Activated CD8-positive, alpha-beta T cell treated with anti-CD3 and anti-CD28 coated beads, Interleukin-2, amount 10 ng/mL, durations not matched to agents 7 days and 5 days (primary cell): ENCODE results near the gene E2F8. TPM values are rescaled to one million over a fixed set of nuclear protein-coding genes. Genes with fewer than 3 reads are reported as not detected.

ENCODE experiments used
- ATAC-seq: fragments of 150-1000 bp; cut with Tn5 transposase; one replicate; pipeline ENCODE4 v1.10.0; 2021; ENCODE audit warnings: moderate library complexity
- CTCF ChIA-PET: fragments of 350-600 bp; sonication (Branson Sonifier 250); formaldehyde crosslinking; loops from one replicate; lab custom pipeline; 2021; ENCODE audit warnings: antibody characterized with exemption; lab: Charles Lee
- POLR2A ChIA-PET: fragments of 350-600 bp; sonication (Branson Sonifier 250); formaldehyde crosslinking; loops from one replicate; lab custom pipeline; 2021; ENCODE audit warnings: antibody characterized with exemption; lab: Charles Lee
- DNase-seq: peaks from one replicate; pipeline ENCODE4 v3.0.0-alpha.2; 2020
- H3K27ac Mint-ChIP-seq: one replicate; pipeline ENCODE4 v1.8.0; 2021; ENCODE audit warnings: mild to moderate bottlenecking, mixed read lengths
- H3K27me3 Mint-ChIP-seq: one replicate; pipeline ENCODE4 v1.8.0; 2021; ENCODE audit warnings: low read depth, mixed read lengths
- H3K36me3 Mint-ChIP-seq: one replicate; pipeline ENCODE4 v1.8.0; 2021; ENCODE audit warnings: low read depth, mixed read lengths
- H3K4me1 Mint-ChIP-seq: one replicate; pipeline ENCODE4 v1.8.0; 2021; ENCODE audit warnings: low read depth, mixed read lengths
- H3K4me3 Mint-ChIP-seq: one replicate; pipeline ENCODE4 v1.8.0; 2021; ENCODE audit warnings: mild to moderate bottlenecking, mixed read lengths
- H3K9me3 Mint-ChIP-seq: one replicate; pipeline ENCODE4 v1.8.0; 2022; ENCODE audit warnings: mixed read lengths; ENCODE audit not compliant: insufficient read depth
- total RNA-seq, 2 experiments: library from RNA; stranded (reverse); gene quantifications; one replicate each; pipeline ENCODE4 v1.2.3, GENCODE V29; 2021

E2F8 gene
- total RNA-seq, result 10 to 100 TPM; 44.4 to 46.5 TPM

GRCh38 chr11:19240420-19241259 is at the start of gene E2F8:
E2F8 (minus strand) TSS chr11:19240945; CDS start chr11:19240121, 824 bp downstream.
- ChIA-PET POLR2A (interaction anchor here (0.9 kb wide), 1 partner anchor 12 kb away, joined by 4 read pairs; no protein-coding TSS in a partner anchor), CTCF (interaction anchor here (1.1 to 1.2 kb wide), 2 partner anchors 19 to 170 kb away, joined by 3 to 4 read pairs; no protein-coding TSS in a partner anchor)
- Mint-ChIP-seq H3K4me1 (peaks cover 36% of the 10 kb centered on the region), H3K36me3 (peaks cover 46% of the 10 kb centered on the region), H3K27me3 (peaks cover 13% of the 10 kb centered on the region), H3K27ac (peak within 1 kb of the TSS; percentile 90), H3K4me3 (peak within 1 kb of the TSS; percentile 97), H3K9me3 (no peaks in the 10 kb centered on the region)
- peak; percentile 81 for ATAC-seq
- DNase-seq, result peak; percentile 95

GRCh38 chr11:19290356-19290755 is 49.6 kb upstream of the E2F8 start:
- ATAC-seq, result no peak
- H3K27me3 Mint-ChIP-seq, result peaks cover 18% of the 10 kb centered on the region

GRCh38 chr11:19288256-19288655 is 47.5 kb upstream of the E2F8 start:
- ChIA-PET CTCF (no interaction called here), POLR2A (no interaction called here)
- H3K27ac Mint-ChIP-seq, result no peak overlapping the region
- H3K27me3 Mint-ChIP-seq, result peaks cover 8% of the 10 kb centered on the region
- no peaks in the 10 kb centered on the region for H3K36me3 Mint-ChIP-seq
- peaks cover 12% of the 10 kb centered on the region for H3K4me1 Mint-ChIP-seq
- DNase-seq (no peak), ATAC-seq (no peak)
- H3K9me3 Mint-ChIP-seq, result no peaks in the 10 kb centered on the region
- no peak overlapping the region for H3K4me3 Mint-ChIP-seq

More at GRCh38 chr11:19290356-19290755, 49.6 kb upstream of the E2F8 start:
- ChIA-PET CTCF (no interaction called here), POLR2A (no interaction called here)
- Mint-ChIP-seq H3K27ac (no peak overlapping the region), H3K36me3 (no peaks in the 10 kb centered on the region), H3K4me3 (no peak overlapping the region), H3K4me1 (no peaks in the 10 kb centered on the region), H3K9me3 (no peaks in the 10 kb centered on the region)
- no peak for DNase-seq

- Mint-ChIP-seq H3K27ac (no peak overlapping the region), H3K36me3 (no peaks in the 10 kb centered on the region), H3K27me3 (peaks cover 8% of the 10 kb centered on the region), H3K4me1 (peaks cover 12% of the 10 kb centered on the region), H3K4me3 (no peak overlapping the region), H3K9me3 (no peaks in the 10 kb centered on the region)
- CTCF ChIA-PET, result no interaction called here
- POLR2A ChIA-PET, result no interaction called here
- DNase-seq, result no peak
- ATAC-seq, result no peak
These were observed 45.7 kb upstream of the E2F8 start for GRCh38 chr11:19286411-19286810.

- Mint-ChIP-seq H3K4me3 (no peak overlapping the region), H3K36me3 (no peaks in the 10 kb centered on the region), H3K27ac (no peak overlapping the region), H3K27me3 (peaks cover 6% of the 10 kb centered on the region), H3K4me1 (peaks cover 12% of the 10 kb centered on the region), H3K9me3 (no peaks in the 10 kb centered on the region)
- ATAC-seq (no peak), DNase-seq (no peak)
- CTCF ChIA-PET, result no interaction called here
- POLR2A ChIA-PET, result no interaction called here
These were observed 44.1 kb upstream of the E2F8 start for GRCh38 chr11:19284881-19285280.

GRCh38 chr11:19283991-19284390 is 43.2 kb upstream of the E2F8 start:
- H3K27me3 Mint-ChIP-seq, result peaks cover 2% of the 10 kb centered on the region
- no peak for DNase-seq
- H3K4me3 Mint-ChIP-seq, result no peak overlapping the region
- no peak for ATAC-seq
- H3K27ac Mint-ChIP-seq, result peak overlapping the region; percentile 27
- H3K4me1 Mint-ChIP-seq, result peaks cover 12% of the 10 kb centered on the region
- H3K9me3 Mint-ChIP-seq, result no peaks in the 10 kb centered on the region
- ChIA-PET POLR2A (no interaction called here), CTCF (no interaction called here)
- no peaks in the 10 kb centered on the region for H3K36me3 Mint-ChIP-seq

GRCh38 chr11:19281555-19281954 is 40.8 kb upstream of the E2F8 start:
- peaks cover 12% of the 10 kb centered on the region for H3K4me1 Mint-ChIP-seq
- ATAC-seq (no peak), DNase-seq (no peak)
- no peaks in the 10 kb centered on the region for H3K36me3 Mint-ChIP-seq
- H3K4me3 Mint-ChIP-seq, result no peak overlapping the region
- peaks cover 2% of the 10 kb centered on the region for H3K27me3 Mint-ChIP-seq
- H3K9me3 Mint-ChIP-seq, result no peaks in the 10 kb centered on the region
- H3K27ac Mint-ChIP-seq, result no peak overlapping the region
- POLR2A ChIA-PET, result no interaction called here
- CTCF ChIA-PET, result interaction anchor here (1.7 kb wide), 1 partner anchor 22 kb away, joined by 4 read pairs; no protein-coding TSS in a partner anchor

GRCh38 chr11:19281041-19281440 is 40.3 kb upstream of the E2F8 start:
- ChIA-PET CTCF (interaction anchor here (1.7 to 2.1 kb wide), 2 partner anchors 21 to 22 kb away, joined by 4 to 6 read pairs; no protein-coding TSS in a partner anchor), POLR2A (no interaction called here)
- H3K9me3 Mint-ChIP-seq, result no peaks in the 10 kb centered on the region
- peaks cover 12% of the 10 kb centered on the region for H3K4me1 Mint-ChIP-seq
- H3K36me3 Mint-ChIP-seq, result no peaks in the 10 kb centered on the region
- no peak overlapping the region for H3K27ac Mint-ChIP-seq
- no peak for ATAC-seq
- no peak for DNase-seq
- H3K27me3 Mint-ChIP-seq, result peaks cover 2% of the 10 kb centered on the region
- H3K4me3 Mint-ChIP-seq, result no peak overlapping the region

GRCh38 chr11:19279451-19279850 is 38.7 kb upstream of the E2F8 start:
- no peak for DNase-seq
- CTCF ChIA-PET, result interaction anchor here (0.7 to 2.1 kb wide), 3 partner anchors 20 to 1926 kb away, joined by 3 to 6 read pairs (median 3); no protein-coding TSS in a partner anchor
- H3K4me1 Mint-ChIP-seq, result peaks cover 12% of the 10 kb centered on the region
- ATAC-seq, result no peak
- H3K36me3 Mint-ChIP-seq, result no peaks in the 10 kb centered on the region
- no peak overlapping the region for H3K4me3 Mint-ChIP-seq
- POLR2A ChIA-PET, result no interaction called here
- peaks cover 2% of the 10 kb centered on the region for H3K27me3 Mint-ChIP-seq
- no peak overlapping the region for H3K27ac Mint-ChIP-seq
- H3K9me3 Mint-ChIP-seq, result no peaks in the 10 kb centered on the region

GRCh38 chr11:19276859-19277808 is 36.4 kb upstream of the E2F8 start:
- Mint-ChIP-seq H3K4me1 (no peaks in the 10 kb centered on the region), H3K36me3 (no peaks in the 10 kb centered on the region), H3K27ac (no peak overlapping the region), H3K27me3 (peaks cover 6% of the 10 kb centered on the region), H3K4me3 (no peak overlapping the region), H3K9me3 (no peaks in the 10 kb centered on the region)
- DNase-seq, result no peak
- ChIA-PET CTCF (interaction anchor here (1.2 kb wide), 1 partner anchor 206 kb away, joined by 3 read pairs; no protein-coding TSS in a partner anchor), POLR2A (interaction anchor here (0.7 kb wide), 1 partner anchor 688 kb away, joined by 3 read pairs; the partner anchor contains the start of gene UEVLD)
- no peak for ATAC-seq

GRCh38 chr11:19275496-19275895 is 34.8 kb upstream of the E2F8 start:
- H3K9me3 Mint-ChIP-seq, result no peaks in the 10 kb centered on the region
- H3K27me3 Mint-ChIP-seq, result peaks cover 12% of the 10 kb centered on the region
- H3K4me3 Mint-ChIP-seq, result no peak overlapping the region
- H3K27ac Mint-ChIP-seq, result no peak overlapping the region
- DNase-seq (no peak), ATAC-seq (no peak)
- H3K36me3 Mint-ChIP-seq, result no peaks in the 10 kb centered on the region
- no peaks in the 10 kb centered on the region for H3K4me1 Mint-ChIP-seq
- ChIA-PET CTCF (interaction anchor here (1.7 kb wide), 1 partner anchor 16 kb away, joined by 10 read pairs; no protein-coding TSS in a partner anchor), POLR2A (no interaction called here)
